Naive thymus-derived CD4-positive, alpha-beta T cell (primary cell): ENCODE results near the gene ADARB1. TPM values are rescaled to one million over a fixed set of nuclear protein-coding genes. Genes with fewer than 3 reads are reported as not detected.

Experiments
- ATAC-seq: fragments of 150-1000 bp; cut with Tn5 transposase; 2 replicates; pipeline ENCODE4 v1.10.0; 2021; ENCODE audit warnings: mild to moderate bottlenecking, moderate library complexity
- CTCF ChIA-PET: fragments of 350-600 bp; sonication (Branson Sonifier 250); formaldehyde crosslinking; loops from one replicate; lab custom pipeline; 2021; ENCODE audit warnings: antibody characterized with exemption; lab: Charles Lee
- POLR2A ChIA-PET: fragments of 350-600 bp; sonication (Branson Sonifier 250); formaldehyde crosslinking; loops from one replicate; lab custom pipeline; 2021; ENCODE audit warnings: antibody characterized with exemption, inconsistent platforms; lab: Charles Lee
- DNase-seq, 9 donors: peaks; one replicate each; pipeline versions ENCODE4 v3.0.0 to v3.0.0-alpha.2; 2020 to 2022; ENCODE audit warnings: mixed read lengths in 1 of 9
- H3K27ac ChIP-seq: one replicate; pipeline ENCODE4 v1.7.0; 2013; ENCODE audit warnings: mild to moderate bottlenecking, low read depth, low read length, moderate library complexity
- H3K27me3 ChIP-seq, 2 donors: one replicate each; pipeline ENCODE4 v1.7.0; 2013; ENCODE audit warnings: low read length in 2 of 2, mild to moderate bottlenecking in 2 of 2, moderate library complexity in 2 of 2; ENCODE audit not compliant: control insufficient read depth in 2 of 2, insufficient read depth in 2 of 2
- H3K36me3 ChIP-seq, 3 experiments: 1 replicate in 2 of 3; 2 replicates in 1 of 3; pipeline ENCODE4 v1.7.0; 2013; ENCODE audit warnings: low read length in 3 of 3, mild to moderate bottlenecking in 3 of 3, moderate library complexity in 1 of 3; ENCODE audit not compliant: insufficient read depth in 3 of 3, control insufficient read depth in 2 of 3
- H3K4me1 ChIP-seq, 2 donors: one replicate each; pipeline ENCODE4 v1.7.0; 2013; ENCODE audit warnings: low read length in 2 of 2, mild to moderate bottlenecking in 2 of 2, moderate library complexity in 1 of 2; ENCODE audit not compliant: control insufficient read depth in 2 of 2, insufficient read depth in 2 of 2
- H3K4me3 ChIP-seq: 2 replicates; pipeline ENCODE4 v1.7.0; 2013; ENCODE audit warnings: mild to moderate bottlenecking, low read length
- H3K9me3 ChIP-seq, 3 experiments: 1 replicate in 2 of 3; 2 replicates in 1 of 3; pipeline ENCODE4 v1.7.0; 2013; ENCODE audit warnings: low read length in 3 of 3; ENCODE audit not compliant: control insufficient read depth in 2 of 3
- H3K27ac Mint-ChIP-seq, 9 donors: one replicate each; pipeline ENCODE4 v1.8.0; 2020 to 2022; ENCODE audit warnings: mixed read lengths in 9 of 9, mild to moderate bottlenecking in 8 of 9, moderate library complexity in 5 of 9, inconsistent platforms in 2 of 9
- H3K27me3 Mint-ChIP-seq, 5 donors: one replicate each; pipeline ENCODE4 v1.8.0; 2021 to 2022; ENCODE audit warnings: mixed read lengths in 5 of 5, mild to moderate bottlenecking in 1 of 5
- H3K36me3 Mint-ChIP-seq, 5 donors: one replicate each; pipeline ENCODE4 v1.8.0; 2020 to 2022; ENCODE audit warnings: mixed read lengths in 5 of 5, mild to moderate bottlenecking in 3 of 5, inconsistent platforms in 1 of 5
- H3K4me1 Mint-ChIP-seq, 7 donors: one replicate each; pipeline ENCODE4 v1.8.0; 2020 to 2022; ENCODE audit warnings: mixed read lengths in 7 of 7, mild to moderate bottlenecking in 3 of 7, inconsistent platforms in 1 of 7
- H3K4me3 Mint-ChIP-seq, 10 donors: one replicate each; pipeline ENCODE4 v1.8.0; 2020 to 2022; ENCODE audit warnings: mild to moderate bottlenecking in 10 of 10, mixed read lengths in 10 of 10, moderate library complexity in 6 of 10, inconsistent platforms in 2 of 10
- H3K9me3 Mint-ChIP-seq, 11 donors: one replicate each; pipeline ENCODE4 v1.8.0; 2020 to 2022; ENCODE audit warnings: mixed read lengths in 11 of 11, mild to moderate bottlenecking in 4 of 11, inconsistent platforms in 1 of 11, moderate library complexity in 1 of 11
- intact Hi-C, 2 donors: fragments of 100-400 bp; cut with micrococcal nuclease; formaldehyde crosslinking; loops; one replicate each; pipeline ENCODE4 v1.15.1; 2023
- polyA plus RNA-seq, 2 donors: library from polyadenylated mRNA; unstranded; fragments of 300-500 nt; fragmentation: Illumina TruSeq; gene quantifications; one replicate each; pipeline ENCODE4 v1.2.3, GENCODE V29; 2021
- total RNA-seq, 6 experiments: library from RNA in 5 of 6; stranded (reverse) in 5 of 6; gene quantifications; 1 replicate in 5 of 6; 2 replicates in 1 of 6; pipeline ENCODE4 v1.2.3 and lab custom pipeline; 2021 to 2026

The ADARB1 gene
- total and polyA plus RNA-seq, 7 experiments from 2014 or later = 6.2 to 52.2 (median 38.4) TPM

GRCh38 chr21:45134279-45135076 lies 60.1 kb downstream of the ADARB1 start:
- H3K4me3 Mint-ChIP-seq = no peak overlapping the region
- DNase-seq (no peak), ATAC-seq (no peak)
- POLR2A ChIA-PET = interaction anchor here (0.6 kb wide), 1 partner anchor 113 kb away, joined by 5 read pairs; no protein-coding TSS in a partner anchor
- peaks cover 13 to 28% (median 23%) of the 10 kb centered on the region in 7 donors for H3K4me1 Mint-ChIP-seq
- H3K4me3 ChIP-seq = no peak overlapping the region
- CTCF ChIA-PET = interaction anchor here (1.0 kb wide), 1 partner anchor 58 kb away, joined by 3 read pairs; no protein-coding TSS in a partner anchor
- H3K9me3 ChIP-seq = no peaks in the 10 kb centered on the region
- no peak overlapping the region for H3K27ac ChIP-seq
- peaks cover 0 to 10% (median 6%) of the 10 kb centered on the region in 5 donors for H3K36me3 Mint-ChIP-seq
- H3K27me3 Mint-ChIP-seq = no peaks in the 10 kb centered on the region
- intact Hi-C loops = no loop called here
- peaks cover 0 to 7% of the 10 kb centered on the region in 2 donors for H3K4me1 ChIP-seq
- H3K27ac Mint-ChIP-seq = peak overlapping the region in 1 of 9 donors; percentile 32
- H3K27me3 ChIP-seq = no peaks in the 10 kb centered on the region
- peaks cover 0 to 15% (median 0%) of the 10 kb centered on the region in 3 experiments for H3K36me3 ChIP-seq
- H3K9me3 Mint-ChIP-seq = no peaks in the 10 kb centered on the region

GRCh38 chr21:45135122-45135521 lies 60.7 kb downstream of the ADARB1 start:
- H3K27ac Mint-ChIP-seq = peak overlapping the region in 3 of 9 donors; percentile 14 to 39 (median 32)
- intact Hi-C loops = no loop called here
- H3K36me3 ChIP-seq = peaks cover 0 to 15% (median 0%) of the 10 kb centered on the region in 3 experiments

GRCh38 chr21:45135868-45136267 lies 61.5 kb downstream of the ADARB1 start:
- intact Hi-C loops = no loop called here
- Mint-ChIP-seq H3K27ac (peak overlapping the region in 1 of 9 donors; percentile 72), H3K36me3 (peaks cover 0 to 13% (median 2%) of the 10 kb centered on the region in 5 donors), H3K4me1 (peaks cover 10 to 33% (median 25%) of the 10 kb centered on the region in 7 donors), H3K27me3 (no peaks in the 10 kb centered on the region), H3K9me3 (no peaks in the 10 kb centered on the region), H3K4me3 (no peak overlapping the region)
- no peak for ATAC-seq
- no peak overlapping the region for H3K27ac ChIP-seq
- H3K27me3 ChIP-seq = no peaks in the 10 kb centered on the region
- peaks cover 0 to 7% of the 10 kb centered on the region in 2 donors for H3K4me1 ChIP-seq
- H3K36me3 ChIP-seq = peaks cover 0 to 15% (median 0%) of the 10 kb centered on the region in 3 experiments
- H3K4me3 ChIP-seq = no peak overlapping the region
- ChIA-PET CTCF (interaction anchor here (1.3 to 3.7 kb wide), 4 partner anchors 8 to 193 kb away, joined by 3 to 63 read pairs (median 34); no protein-coding TSS in a partner anchor), POLR2A (no interaction called here)
- no peaks in the 10 kb centered on the region for H3K9me3 ChIP-seq
- no peak for DNase-seq

More at GRCh38 chr21:45135122-45135521, 60.7 kb downstream of the ADARB1 start:
- no peak overlapping the region for H3K4me3 ChIP-seq
- ATAC-seq = no peak
- Mint-ChIP-seq H3K36me3 (peaks cover 0 to 9% (median 2%) of the 10 kb centered on the region in 5 donors), H3K9me3 (no peaks in the 10 kb centered on the region), H3K27me3 (no peaks in the 10 kb centered on the region), H3K4me1 (peaks cover 10 to 28% (median 21%) of the 10 kb centered on the region in 7 donors), H3K4me3 (no peak overlapping the region)
- DNase-seq = no peak
- CTCF ChIA-PET = interaction anchor here (1.0 to 1.3 kb wide), 2 partner anchors 28 to 59 kb away, joined by 3 read pairs; no protein-coding TSS in a partner anchor
- H3K27ac ChIP-seq = no peak overlapping the region
- H3K9me3 ChIP-seq = no peaks in the 10 kb centered on the region
- no peaks in the 10 kb centered on the region for H3K27me3 ChIP-seq
- H3K4me1 ChIP-seq = peaks cover 0 to 7% of the 10 kb centered on the region in 2 donors
- POLR2A ChIA-PET = interaction anchor here (0.6 kb wide), 1 partner anchor 112 kb away, joined by 5 read pairs; no protein-coding TSS in a partner anchor

- Mint-ChIP-seq H3K9me3 (no peaks in the 10 kb centered on the region), H3K4me3 (no peak overlapping the region), H3K4me1 (peaks cover 10 to 33% (median 25%) of the 10 kb centered on the region in 7 donors), H3K27me3 (no peaks in the 10 kb centered on the region), H3K36me3 (peaks cover 0 to 11% (median 2%) of the 10 kb centered on the region in 5 donors), H3K27ac (no peak overlapping the region)
- Histone ChIP-seq H3K27ac (no peak overlapping the region), H3K27me3 (no peaks in the 10 kb centered on the region), H3K36me3 (peaks cover 0 to 15% (median 0%) of the 10 kb centered on the region in 3 experiments), H3K4me3 (no peak overlapping the region), H3K9me3 (no peaks in the 10 kb centered on the region), H3K4me1 (peaks cover 0 to 7% of the 10 kb centered on the region in 2 donors)
- POLR2A ChIA-PET = interaction anchor here (0.9 kb wide), 1 partner anchor 189 kb away, joined by 3 read pairs; no protein-coding TSS in a partner anchor
- ATAC-seq = no peak
- intact Hi-C loops = no loop called here
- no peak for DNase-seq
- CTCF ChIA-PET = interaction anchor here (0.6 to 3.7 kb wide), 13 partner anchors 9 to 809 kb away, joined by 3 to 63 read pairs (median 4); no protein-coding TSS in a partner anchor
Measured at GRCh38 chr21:45136500-45136899, 62.1 kb downstream of the ADARB1 start.

- no peaks in the 10 kb centered on the region for H3K27me3 Mint-ChIP-seq
- intact Hi-C loops = loop anchor here (1.0 kb wide), 1 partner anchor 188 kb away; no protein-coding TSS in a partner anchor
- no peak overlapping the region for H3K4me3 ChIP-seq
- H3K9me3 Mint-ChIP-seq = no peaks in the 10 kb centered on the region
- peaks cover 0 to 15% (median 0%) of the 10 kb centered on the region in 3 experiments for H3K36me3 ChIP-seq
- H3K4me1 ChIP-seq = peaks cover 0 to 7% of the 10 kb centered on the region in 2 donors
- H3K27ac Mint-ChIP-seq = peak overlapping the region in 1 of 9 donors; percentile 29
- H3K4me1 Mint-ChIP-seq = peaks cover 10 to 33% (median 25%) of the 10 kb centered on the region in 7 donors
- peak overlapping the region in 1 of 10 donors; percentile 34 for H3K4me3 Mint-ChIP-seq
- no peaks in the 10 kb centered on the region for H3K9me3 ChIP-seq
- H3K36me3 Mint-ChIP-seq = peaks cover 0 to 9% (median 2%) of the 10 kb centered on the region in 5 donors
- peak; percentile 53 for ATAC-seq
- no peaks in the 10 kb centered on the region for H3K27me3 ChIP-seq
- ChIA-PET CTCF (interaction anchor here (0.6 to 3.7 kb wide), 25 partner anchors 9 to 809 kb away, joined by 3 to 63 read pairs (median 5); no protein-coding TSS in a partner anchor), POLR2A (interaction anchor here (0.9 to 1.2 kb wide), 2 partner anchors 63 to 189 kb away, joined by 3 to 5 read pairs; partner anchors contain the start of gene ADARB1)
- no peak overlapping the region for H3K27ac ChIP-seq
- peak; percentile 11 to 58 (median 42) for DNase-seq
Measured at GRCh38 chr21:45136927-45137611, 62.7 kb downstream of the ADARB1 start.

GRCh38 chr21:45137612-45137937 lies 63.2 kb downstream of the ADARB1 start:
- H3K9me3 ChIP-seq = no peaks in the 10 kb centered on the region
- no peak overlapping the region for H3K27ac ChIP-seq
- no peaks in the 10 kb centered on the region for H3K9me3 Mint-ChIP-seq
- no peaks in the 10 kb centered on the region for H3K27me3 ChIP-seq
- H3K27me3 Mint-ChIP-seq = no peaks in the 10 kb centered on the region
- ChIA-PET POLR2A (interaction anchor here (0.9 to 1.2 kb wide), 2 partner anchors 64 to 190 kb away, joined by 3 to 5 read pairs; partner anchors contain the start of gene ADARB1), CTCF (interaction anchor here (0.6 to 3.7 kb wide), 28 partner anchors 10 to 302 kb away, joined by 3 to 63 read pairs (median 6); no protein-coding TSS in a partner anchor)
- H3K36me3 Mint-ChIP-seq = peaks cover 0 to 9% (median 2%) of the 10 kb centered on the region in 5 donors
- ATAC-seq = no peak
- H3K4me1 ChIP-seq = peaks cover 0 to 4% of the 10 kb centered on the region in 2 donors
- no peak overlapping the region for H3K4me3 ChIP-seq
- peak overlapping the region in 3 of 9 donors; percentile 20 to 65 (median 29) for H3K27ac Mint-ChIP-seq
- peaks cover 8 to 29% (median 22%) of the 10 kb centered on the region in 7 donors for H3K4me1 Mint-ChIP-seq
- DNase-seq = no peak
- H3K36me3 ChIP-seq = peaks cover 0 to 15% (median 0%) of the 10 kb centered on the region in 3 experiments
- peak overlapping the region in 1 of 10 donors; percentile 34 for H3K4me3 Mint-ChIP-seq
- intact Hi-C loops = loop anchor here (1.0 kb wide), 1 partner anchor 188 kb away; no protein-coding TSS in a partner anchor
